NCI-H82 treated with DMSO at 0.1 percent for 48 hours (cell line): Measurements from ENCODE around the gene RALY.

Source experiments
- DNase-seq: peaks from one replicate; lab custom pipeline; 2025; ENCODE audit not compliant: unreplicated experiment; lab: John Stamatoyannopoulos, UW

The RALY gene

DNA sequence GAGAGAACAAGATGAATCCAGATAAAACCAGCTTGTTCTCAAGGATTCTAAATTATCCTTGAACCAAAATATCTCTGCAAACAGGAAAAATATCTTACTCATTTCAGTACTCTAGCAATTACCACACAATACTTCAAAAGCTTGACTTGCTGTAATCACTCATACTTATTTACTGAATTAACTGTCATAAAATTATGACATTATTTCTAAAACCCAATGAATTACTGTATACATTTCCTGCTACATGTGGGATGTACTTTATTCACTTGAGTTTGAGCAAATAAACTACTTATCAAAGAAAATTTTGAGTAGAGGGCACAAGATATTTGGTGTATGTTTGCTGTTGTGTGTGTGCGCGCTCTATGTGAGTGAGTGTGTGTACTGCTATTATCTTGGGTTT, 108.6 kb downstream of the RALY start:
- DNase-seq, result no peak

GRCh38 chr20:34104059-34104458, 110.3 kb downstream of the RALY start:
- no peak for DNase-seq

DNA sequence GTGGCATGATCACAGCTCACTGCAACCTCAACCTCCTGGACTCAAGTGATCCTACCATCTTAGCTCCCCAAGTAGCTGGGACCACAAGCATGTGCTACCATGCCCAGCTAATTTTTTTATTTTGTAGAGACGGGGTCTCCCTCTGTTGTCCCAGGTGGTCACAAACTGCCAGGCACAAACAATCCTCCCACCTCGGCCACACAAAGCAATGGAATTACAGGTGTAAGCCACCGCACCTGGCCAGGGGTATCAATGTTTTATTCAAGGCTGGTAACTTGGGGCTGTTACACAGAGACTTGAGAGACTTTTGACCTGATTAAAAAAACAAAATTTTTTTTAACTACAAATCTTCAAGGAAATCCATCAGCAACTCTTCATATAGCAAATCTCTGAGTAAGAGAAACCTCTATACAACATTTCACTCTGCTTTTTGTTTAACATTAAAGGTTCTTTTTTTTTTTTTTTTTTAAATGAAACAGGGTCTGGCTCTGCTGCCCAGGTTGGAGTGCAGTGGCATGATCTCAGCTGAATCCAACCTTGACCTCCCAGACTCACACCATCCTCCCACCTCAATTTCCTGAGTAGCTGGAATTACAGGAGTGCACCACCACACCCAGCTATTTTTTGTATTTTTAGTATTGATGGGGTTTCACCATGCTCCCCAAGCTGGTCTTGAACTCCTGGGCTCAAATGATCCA, 112.4 kb downstream of the RALY start:
- DNase-seq, result no peak

GRCh38 chr20:34108616-34109174, 115.0 kb downstream of the RALY start:
- DNase-seq, result no peak

DNA sequence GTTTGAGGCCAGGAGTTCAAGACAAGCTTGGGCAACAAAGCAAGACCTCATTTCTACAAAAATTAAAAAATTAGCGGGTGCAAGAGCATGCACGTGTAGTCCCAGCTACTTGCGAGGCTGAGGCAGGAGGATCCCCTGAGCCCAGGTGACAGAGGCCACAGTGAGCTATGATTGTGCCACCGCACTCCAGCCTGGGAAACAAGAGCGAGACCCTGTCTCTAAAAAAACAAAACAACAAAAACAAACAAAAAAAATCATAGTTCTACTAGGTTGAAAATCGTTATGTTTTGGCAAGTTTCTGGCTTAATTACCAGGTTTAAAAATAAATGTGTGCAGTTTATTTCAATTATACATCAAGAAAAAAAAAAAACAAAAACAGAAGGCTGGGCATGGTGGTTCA, 115.7 kb downstream of the RALY start:
- DNase-seq, result no peak

- DNase-seq, result no peak
Observed at GRCh38 chr20:34110025-34110744, 116.5 kb downstream of the RALY start.

DNA sequence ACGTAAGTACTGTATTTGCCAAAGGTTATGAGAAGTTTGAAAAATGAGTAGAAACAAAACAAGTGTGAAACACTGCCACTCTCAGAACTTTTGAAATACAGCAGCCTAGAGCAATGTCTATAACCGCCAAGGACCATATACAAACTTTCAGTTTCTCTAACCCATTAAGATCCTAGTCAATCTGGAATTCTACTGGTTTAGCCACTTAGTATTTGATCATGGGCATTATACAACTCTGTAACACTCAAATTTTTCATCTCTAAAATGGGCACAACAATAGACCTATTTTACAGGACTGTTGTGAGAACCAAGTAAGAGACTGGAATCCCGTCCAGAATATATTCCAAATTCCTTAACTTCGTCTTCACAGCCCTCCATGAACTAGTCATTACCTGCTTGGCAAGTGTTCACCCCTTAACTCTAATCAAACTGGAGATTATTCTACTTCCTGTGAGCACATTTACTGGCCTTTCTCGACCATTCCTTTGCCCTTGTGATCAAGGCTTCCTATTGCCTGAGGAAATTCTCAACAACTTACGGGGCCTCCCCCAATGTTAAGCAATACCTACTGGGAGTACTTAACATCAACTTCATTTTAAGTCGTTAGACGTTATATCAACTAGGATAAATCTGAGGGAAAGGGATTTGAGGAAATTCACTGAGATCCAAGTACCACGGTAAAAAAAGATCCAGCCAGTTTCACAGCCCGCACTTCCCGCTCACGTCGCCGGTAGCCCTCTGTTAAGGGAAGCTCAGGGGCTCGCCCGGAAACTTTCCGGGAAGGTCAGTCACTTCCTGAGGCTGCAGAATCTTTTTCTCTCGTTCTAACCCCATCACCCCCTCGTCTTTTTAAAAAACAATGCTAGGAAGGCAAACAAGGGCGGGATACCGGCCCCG, 117.3 kb downstream of the RALY start:
- DNase-seq, result no peak

DNA sequence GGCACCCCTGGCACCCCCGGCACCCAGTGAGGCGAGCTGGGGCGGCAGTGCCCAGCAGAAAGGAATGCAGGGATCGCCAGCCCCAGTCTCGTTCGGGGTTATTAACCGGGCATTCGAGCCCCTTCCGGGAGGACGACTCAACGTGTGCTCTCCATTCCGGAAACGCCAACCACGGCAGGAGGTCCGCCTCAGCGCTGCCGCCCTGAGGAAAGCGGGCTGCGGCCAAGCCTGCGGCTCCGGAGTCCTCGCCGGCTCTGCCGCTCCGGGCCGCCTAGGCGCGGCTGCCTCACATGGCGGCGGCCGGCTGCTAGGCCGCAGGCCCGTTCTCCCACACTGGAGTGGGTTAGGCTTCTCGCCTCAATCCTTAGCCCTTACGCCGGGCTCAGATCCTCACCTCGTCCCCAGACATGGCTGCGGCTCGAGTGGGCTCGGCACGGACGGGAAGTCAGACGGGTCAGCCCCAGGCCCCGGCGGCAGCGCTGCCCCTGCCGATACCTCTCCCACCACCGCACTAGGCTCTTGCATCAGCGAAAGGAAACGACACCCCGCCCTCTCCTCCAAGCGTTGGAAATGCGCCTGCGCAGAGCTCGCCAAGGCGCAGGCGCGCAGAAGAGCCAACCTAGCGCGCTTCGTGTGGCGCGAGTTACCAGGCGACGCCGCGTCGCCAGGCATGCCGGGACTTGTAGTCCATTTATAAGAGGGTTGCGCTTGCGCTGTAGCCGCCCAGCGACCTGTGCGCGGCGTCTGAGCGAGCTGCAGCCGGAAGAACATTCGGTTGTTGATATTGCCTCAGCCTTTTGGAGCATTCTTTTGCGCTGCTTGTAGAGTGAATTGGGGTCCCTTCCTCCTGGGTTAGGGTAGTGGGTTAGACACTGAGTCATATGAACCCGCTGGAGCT, 118.2 kb downstream of the RALY start, which contains the start of gene EIF2S2:
Gene EIF2S2, minus strand, starts transcription at position 542 of the 898 bp plus-strand sequence. Its CDS starts 133 bp downstream, at position 409.
- DNase-seq, result peak; percentile 94

GRCh38 chr20:34112600-34113101, 118.9 kb downstream of the RALY start:
- no peak for DNase-seq

DNA sequence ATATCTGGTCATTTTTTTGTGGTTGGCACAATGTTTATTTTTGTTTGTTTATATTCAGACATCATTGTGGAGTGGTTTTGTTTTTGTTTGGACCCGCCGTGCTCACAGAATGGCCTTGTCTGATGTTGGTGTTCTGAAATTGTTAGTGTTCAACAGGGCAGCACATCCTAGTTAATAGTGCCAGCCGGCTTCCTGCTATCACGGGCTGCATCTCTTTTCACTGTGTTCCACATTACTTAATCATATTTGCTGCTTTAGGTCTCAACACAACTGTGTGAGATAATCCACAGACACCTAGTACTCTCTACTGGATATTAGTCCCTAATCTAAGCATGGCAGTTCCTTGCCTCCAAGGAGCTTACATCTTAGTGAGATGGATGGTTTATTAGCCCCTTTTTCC, 121.1 kb downstream of the RALY start:
- no peak for DNase-seq

- DNase-seq, result no peak
Observed at GRCh38 chr20:34115232-34115631, 121.5 kb downstream of the RALY start.

- DNase-seq, result no peak
Observed at GRCh38 chr20:34120213-34120612, 126.5 kb downstream of the RALY start.

- no peak for DNase-seq
Observed at GRCh38 chr20:34122274-34122980, 128.7 kb downstream of the RALY start.

DNA sequence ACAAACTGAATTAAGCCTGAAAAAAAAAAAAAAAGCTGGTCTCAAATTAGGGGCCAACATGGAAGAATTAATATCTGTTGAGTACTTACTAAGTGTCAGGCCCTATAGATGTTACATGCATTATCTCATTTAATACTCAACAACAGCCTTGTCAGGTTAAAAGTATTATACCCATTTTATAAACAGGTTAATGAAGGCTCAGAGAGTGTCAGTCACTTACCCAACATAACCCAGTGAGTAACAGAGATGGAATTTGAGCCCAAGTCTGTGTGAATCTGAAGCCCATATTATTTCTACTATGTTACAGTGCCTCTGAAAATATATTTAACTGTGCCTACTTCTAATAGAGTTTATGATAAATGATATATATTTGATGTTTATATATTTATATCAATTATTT, 129.6 kb downstream of the RALY start:
- DNase-seq, result no peak

DNA sequence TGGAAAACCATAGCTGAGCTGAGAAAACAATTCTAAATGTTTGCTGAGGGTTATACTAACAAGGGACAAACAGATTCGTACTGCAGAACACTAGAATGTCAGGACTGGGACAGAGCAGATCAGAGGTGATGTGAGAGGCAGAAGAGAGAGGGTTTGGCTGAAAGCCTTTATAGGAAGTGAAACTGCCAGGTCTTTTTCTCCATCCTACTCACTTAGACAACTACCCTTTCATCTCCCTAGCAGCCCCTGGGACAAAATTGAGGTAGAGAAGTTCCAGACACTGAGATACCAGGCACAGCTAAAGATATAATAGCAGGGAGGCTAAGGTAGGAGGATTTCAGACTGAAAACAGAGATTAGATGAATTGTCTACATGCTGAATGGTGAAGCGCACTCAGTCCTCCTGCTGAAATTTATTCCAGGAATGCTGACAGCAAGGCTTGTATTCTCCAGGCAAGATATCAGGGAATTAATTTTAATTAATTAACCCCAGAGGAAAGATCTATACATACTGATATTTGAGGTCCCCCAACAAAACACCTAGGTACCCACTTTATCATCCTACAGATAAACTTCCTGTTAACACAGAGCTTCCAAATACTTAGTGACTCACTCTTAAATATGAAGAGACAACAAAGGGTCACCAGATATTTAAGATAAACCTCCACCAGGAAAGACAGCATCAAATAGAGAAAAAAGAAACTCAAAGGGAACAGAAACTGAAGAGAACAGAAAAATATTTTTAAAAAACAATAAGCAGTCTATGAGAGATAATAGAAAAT, 130.9 kb downstream of the RALY start:
- no peak for DNase-seq

DNA sequence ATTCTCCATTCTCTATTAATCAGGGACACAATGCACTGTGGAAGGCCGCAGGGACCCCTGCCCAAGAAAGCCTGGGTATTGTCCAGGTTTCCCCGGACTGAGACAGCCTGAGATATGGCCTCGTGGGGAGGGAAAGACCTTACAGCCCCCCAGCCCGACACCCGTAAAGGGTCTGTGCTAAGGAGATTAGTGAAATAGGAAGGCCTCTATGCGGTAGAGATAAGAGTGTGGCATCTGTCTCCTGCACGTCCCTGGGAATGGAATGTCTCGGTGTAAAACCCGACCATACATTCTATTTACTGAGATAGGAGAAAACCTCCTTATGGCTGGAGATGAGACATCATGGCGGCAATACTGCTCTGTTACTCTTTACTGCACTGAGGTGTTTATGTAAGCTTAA, 134.1 kb downstream of the RALY start:
- DNase-seq, result peak; percentile 69

DNA sequence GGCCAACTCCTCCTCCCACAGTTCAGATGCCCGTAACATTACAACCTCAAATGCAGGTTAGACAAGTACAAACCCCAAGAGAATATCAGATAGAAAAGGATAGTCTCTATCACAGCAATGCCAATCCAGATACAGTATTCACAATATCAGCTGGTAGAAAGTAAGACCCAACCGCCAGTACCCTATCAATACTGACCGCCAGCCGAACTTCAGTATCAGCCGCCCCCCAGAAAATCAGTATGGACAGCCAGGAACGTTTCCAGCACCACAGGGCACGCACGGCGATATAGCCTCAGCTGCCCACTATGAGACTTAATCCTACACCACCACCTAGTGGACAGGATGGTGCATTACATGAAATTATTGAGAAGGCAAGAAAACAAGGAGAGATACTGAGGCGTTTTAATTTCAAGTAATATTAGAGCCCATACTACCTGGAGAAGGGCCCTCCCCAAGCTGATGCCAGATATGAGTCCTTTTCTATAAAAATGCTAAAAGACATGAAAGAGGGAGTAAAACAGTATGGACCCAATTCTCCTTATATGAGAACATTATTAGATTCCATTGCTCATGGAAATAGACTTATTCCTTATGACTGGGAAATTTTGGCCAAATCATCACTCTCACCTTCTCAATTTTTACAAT, 135.9 kb downstream of the RALY start:
- peak; percentile 71 for DNase-seq

DNA sequence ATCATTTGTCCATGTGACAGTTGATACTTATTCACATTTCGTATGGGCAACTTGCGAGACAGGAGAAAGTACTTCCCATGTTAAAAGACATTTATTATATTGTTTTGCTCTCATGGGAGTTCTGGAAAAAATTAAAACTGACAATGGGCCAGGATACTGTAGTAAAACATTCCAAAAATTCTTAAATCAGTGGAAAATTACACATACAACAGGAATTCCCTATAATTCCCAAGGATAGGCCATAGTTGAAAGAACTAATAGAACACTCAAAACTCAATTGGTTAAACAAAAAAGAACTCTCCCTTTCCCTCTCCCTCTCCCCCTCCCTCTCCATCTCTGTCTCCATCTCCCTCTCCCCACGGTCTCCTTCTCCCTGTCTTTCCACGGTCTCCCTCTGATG, 137.8 kb downstream of the RALY start:
- no peak for DNase-seq
